GM12873 (cell line): ENCODE measurements around the gene MGST2.

Experiments
- TF ChIP-seq, protein P1 (sequence below): IDR thresholded peaks from 2 replicates; pipeline ENCODE4 v1.5.1; 2012; ENCODE audit warnings: low read depth, mild to moderate bottlenecking, moderate library complexity, low read length, control low read depth; ENCODE audit not compliant: insufficient read depth; ENCODE audit errors: missing control alignments

The MGST2 gene

DNA sequence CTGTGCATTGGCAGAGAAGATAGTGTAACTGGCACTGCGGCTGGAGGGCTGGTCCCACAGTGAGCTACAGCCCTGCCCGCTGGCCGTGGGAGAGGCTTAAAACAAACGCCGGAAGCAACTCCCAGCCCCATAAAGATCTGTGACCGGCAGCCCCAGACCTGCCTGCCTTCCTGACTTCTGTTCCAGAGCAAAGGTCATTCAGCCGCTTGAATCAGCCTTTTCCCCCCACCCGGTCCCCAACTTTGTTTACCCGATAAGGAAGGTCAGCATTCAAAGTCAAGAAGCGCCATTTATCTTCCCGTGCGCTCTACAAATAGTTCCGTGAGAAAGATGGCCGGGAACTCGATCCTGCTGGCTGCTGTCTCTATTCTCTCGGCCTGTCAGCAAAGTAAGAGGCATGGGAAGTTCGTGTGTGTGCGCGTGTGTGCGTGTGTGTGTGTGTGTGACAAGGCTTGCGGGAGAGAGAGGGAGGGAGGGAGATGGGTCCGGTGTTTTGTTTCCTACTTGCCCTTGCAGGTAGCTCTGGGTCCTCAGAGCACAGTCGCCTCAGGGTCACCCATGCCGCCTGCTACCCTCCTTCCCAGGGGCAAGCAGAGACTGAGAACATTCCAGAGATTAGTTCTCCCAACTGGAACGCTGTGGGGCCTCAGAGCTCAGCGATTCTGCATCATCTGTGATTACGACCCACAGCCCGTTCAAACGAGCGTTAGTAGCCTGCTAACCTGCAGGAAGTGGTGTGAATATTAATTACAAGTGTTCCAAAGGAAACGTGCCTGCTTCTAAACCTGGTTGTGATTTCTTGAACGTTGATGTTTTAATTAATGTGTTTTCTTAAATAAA is at the start of gene MGST2:
MGST2 (plus strand) TSS at position 130 of the 840 bp plus-strand sequence; CDS start at position 331, 201 bp downstream.
- TF ChIP-seq, protein P1, sequence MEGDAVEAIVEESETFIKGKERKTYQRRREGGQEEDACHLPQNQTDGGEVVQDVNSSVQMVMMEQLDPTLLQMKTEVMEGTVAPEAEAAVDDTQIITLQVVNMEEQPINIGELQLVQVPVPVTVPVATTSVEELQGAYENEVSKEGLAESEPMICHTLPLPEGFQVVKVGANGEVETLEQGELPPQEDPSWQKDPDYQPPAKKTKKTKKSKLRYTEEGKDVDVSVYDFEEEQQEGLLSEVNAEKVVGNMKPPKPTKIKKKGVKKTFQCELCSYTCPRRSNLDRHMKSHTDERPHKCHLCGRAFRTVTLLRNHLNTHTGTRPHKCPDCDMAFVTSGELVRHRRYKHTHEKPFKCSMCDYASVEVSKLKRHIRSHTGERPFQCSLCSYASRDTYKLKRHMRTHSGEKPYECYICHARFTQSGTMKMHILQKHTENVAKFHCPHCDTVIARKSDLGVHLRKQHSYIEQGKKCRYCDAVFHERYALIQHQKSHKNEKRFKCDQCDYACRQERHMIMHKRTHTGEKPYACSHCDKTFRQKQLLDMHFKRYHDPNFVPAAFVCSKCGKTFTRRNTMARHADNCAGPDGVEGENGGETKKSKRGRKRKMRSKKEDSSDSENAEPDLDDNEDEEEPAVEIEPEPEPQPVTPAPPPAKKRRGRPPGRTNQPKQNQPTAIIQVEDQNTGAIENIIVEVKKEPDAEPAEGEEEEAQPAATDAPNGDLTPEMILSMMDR = no peak

DNA sequence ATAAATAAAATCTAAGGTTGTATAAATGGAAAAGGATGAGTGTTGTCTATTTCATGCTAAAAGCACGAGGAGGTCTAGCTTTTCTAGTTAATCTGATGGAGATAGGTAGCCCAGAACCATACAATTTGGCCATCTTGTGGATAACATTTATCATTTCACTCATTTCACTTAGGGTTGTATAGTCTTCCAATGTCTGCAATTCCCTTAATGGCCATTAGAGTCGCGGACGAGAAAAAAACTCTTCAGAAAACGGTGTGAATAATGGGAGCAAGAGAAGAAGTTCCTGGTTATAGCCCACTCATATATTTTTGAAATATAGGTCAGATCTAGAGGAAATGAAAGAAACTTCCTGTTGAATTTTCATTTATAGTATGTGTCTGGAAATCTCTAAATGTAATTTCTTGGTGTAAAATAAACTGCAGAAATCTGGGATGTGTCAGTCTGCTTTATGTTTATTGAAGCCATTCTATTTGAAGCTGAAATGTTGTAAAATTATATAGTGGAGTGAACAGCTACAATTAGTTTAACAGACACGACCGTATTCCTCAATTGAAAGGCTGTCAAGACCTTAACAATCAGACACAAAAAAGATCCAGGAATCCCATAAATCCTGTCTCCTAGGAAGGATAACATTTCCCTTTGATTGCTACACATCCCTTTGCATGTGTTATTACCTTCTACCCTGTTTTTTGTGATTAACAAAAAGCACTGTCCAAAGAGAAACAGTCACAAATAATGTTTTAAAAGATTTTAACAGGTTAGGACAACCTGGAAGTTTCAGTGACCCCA is 47.7 kb upstream of the MGST2 start:
- TF ChIP-seq, protein P1 = peak; percentile 26

DNA sequence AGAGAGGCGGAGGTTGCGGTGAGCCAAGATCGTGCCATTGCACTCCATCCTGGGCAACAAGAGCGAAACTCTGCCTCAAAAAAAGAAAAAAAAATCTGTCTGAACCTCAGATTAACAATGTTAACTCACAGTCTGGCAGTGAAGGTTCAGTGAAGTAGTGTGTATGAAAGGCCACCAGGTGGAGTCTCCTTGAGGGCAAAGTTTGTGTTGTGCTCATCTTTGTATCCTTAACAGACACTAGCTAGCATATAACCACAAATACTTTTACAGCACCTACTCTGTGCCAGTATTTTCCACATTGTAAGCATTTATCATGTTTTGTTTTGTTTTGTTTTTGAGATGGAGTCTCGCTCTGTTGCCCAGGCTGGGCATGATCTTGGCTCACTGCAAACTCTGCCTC is 46.0 kb upstream of the MGST2 start:
- TF ChIP-seq, protein P1 = peak; percentile 70

DNA sequence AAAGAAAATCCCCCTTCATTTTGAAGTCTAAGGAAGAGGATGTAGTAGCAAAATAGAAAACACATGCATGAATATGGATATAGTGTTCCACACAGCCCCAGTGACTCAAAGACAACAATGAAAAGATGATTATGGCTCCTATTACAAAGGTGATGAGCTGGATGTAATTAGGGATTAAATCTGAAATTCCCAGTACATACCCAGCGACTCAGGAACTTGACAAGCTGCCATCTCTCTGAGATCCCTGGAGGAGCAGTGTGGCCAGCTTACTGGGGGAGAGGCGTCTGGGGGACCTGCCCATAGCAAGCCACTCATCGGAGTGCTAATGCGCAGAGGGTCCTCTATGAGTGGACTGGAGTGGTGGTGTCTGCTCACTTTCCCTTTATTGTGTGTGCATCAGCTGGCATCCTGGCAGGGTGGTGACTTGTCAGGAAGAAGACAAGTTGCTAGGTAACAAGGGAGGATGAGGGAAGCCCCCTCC is 42.7 kb upstream of the MGST2 start:
- TF ChIP-seq, protein P1 = no peak

DNA sequence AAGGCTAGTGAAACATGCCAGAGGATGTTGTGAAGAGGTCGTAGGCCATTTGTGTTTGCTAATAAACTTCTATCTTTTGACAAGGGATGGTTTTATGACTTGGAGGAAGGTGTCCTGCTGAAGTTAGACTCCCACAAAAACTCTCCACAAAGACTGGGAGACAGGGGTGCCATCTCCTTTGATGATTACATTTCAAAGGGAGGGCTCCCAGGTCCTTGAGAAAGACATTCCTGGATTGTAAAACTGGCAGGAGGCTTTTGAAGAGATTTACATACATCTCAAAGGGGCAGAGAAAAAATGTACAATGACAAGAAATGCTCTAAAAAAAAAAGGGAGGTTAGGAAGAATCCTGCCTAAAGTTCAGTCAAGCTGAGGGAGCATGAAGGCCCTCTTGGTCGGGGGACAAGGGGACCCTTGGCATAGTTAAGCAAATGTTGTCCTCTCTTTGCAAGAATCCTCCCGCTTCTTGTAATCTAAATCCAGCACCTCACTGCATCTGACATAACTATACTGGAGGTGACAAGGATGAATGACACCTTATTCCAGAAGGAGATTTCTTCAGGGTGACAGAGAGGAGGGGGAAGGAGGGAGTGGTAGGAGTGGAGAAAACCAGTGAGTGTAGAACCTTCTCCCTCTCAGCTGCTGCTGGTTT is 41.1 kb upstream of the MGST2 start:
- TF ChIP-seq, protein P1 = no peak

DNA sequence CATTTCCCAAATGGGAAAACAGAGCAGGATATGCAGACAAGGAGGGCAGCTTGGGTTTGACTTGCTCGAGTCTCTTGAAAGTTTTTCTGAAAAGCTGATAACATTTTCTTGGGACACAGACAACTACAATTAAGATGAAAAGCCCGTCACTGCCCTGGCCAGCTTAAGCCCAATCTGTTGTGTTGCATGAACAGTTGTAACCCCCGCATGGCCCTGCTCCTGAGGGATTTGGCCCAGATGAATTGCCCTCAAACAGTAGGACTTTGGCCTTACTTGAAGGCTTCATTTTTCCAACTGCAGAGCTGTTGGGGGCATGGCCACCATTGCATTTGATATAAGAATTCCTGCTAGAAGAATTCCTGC is 40.5 kb upstream of the MGST2 start:
- TF ChIP-seq, protein P1 = no peak

DNA sequence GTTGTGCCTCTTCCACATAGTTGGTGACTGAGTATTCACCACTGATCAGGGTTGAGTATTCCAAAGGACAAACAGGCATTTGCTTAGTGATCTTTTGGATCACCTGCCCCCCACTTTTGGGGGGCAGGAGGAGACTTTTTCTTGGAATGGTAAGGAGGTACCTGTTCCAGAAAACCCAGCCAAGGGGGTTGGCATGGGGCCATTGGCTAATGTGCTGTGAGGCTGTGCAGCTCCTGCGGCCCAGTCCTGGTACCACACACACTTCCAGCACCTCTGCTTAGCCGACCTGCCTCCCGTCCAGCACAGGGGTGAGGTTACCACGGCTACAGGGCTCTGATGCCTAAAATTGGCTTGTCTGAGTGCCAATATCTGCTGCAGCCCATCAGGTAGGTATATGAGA is 40.1 kb upstream of the MGST2 start:
- TF ChIP-seq, protein P1 = no peak
